ENCODE data around the gene MAD1L1.
A peak's percentile ranks its signal among the peaks of the same experiment; 100 is the strongest.
"Not testable (repeated sequence)": the region's sequence is repeated elsewhere in the genome, so short reads cannot be mapped to it uniquely, and the experiment has no call there.

MAD1L1 gene

GRCh38 chr7:1931951-1932270 lies 300.8 kb downstream of the MAD1L1 start:
- no peak for FAIRE-seq

GRCh38 chr7:1931256-1931950 lies 301.3 kb downstream of the MAD1L1 start:
- FAIRE-seq: no peak

GRCh38 chr7:1930381-1931065 lies 302.2 kb downstream of the MAD1L1 start:
- no peak for FAIRE-seq

- FAIRE-seq: not testable (repeated sequence)
Measured at GRCh38 chr7:1929349-1929925, 303.3 kb downstream of the MAD1L1 start.

- FAIRE-seq: no peak
Measured at GRCh38 chr7:1928645-1929348, 303.9 kb downstream of the MAD1L1 start.

- no peak for FAIRE-seq
Measured at GRCh38 chr7:1927937-1928644, 304.7 kb downstream of the MAD1L1 start.

- FAIRE-seq: peak; percentile 72
Measured at GRCh38 chr7:1926908-1927306, 305.8 kb downstream of the MAD1L1 start.

- no peak for FAIRE-seq
Measured at GRCh38 chr7:1925973-1926907, 306.5 kb downstream of the MAD1L1 start.

GRCh38 chr7:1925349-1925748 lies 307.4 kb downstream of the MAD1L1 start:
- no peak for FAIRE-seq

GRCh38 chr7:1924258-1924817 lies 308.4 kb downstream of the MAD1L1 start:
- FAIRE-seq: no peak

- no peak for FAIRE-seq
Measured at GRCh38 chr7:1923409-1924257, 309.1 kb downstream of the MAD1L1 start.

GRCh38 chr7:1922870-1923236 lies 309.9 kb downstream of the MAD1L1 start:
- no peak for FAIRE-seq

- peak; percentile 15 for FAIRE-seq
Measured at GRCh38 chr7:1922071-1922869, 310.5 kb downstream of the MAD1L1 start.

GRCh38 chr7:1920881-1921280 lies 311.9 kb downstream of the MAD1L1 start:
- FAIRE-seq: no peak

- no peak for FAIRE-seq
Measured at GRCh38 chr7:1920266-1920681, 312.5 kb downstream of the MAD1L1 start.

- no peak for FAIRE-seq
Measured at GRCh38 chr7:1919539-1920265, 313.0 kb downstream of the MAD1L1 start.

- no peak for FAIRE-seq
Measured at GRCh38 chr7:1918881-1919525, 313.7 kb downstream of the MAD1L1 start.

GRCh38 chr7:1918063-1918645 lies 314.6 kb downstream of the MAD1L1 start:
- no peak for FAIRE-seq

All from endometrium (tissue), 2 donors.